Measurements from ENCODE around the gene LDB2. TPM values are rescaled to one million over a fixed set of nuclear protein-coding genes. Genes with fewer than 3 reads are reported as not detected.
A peak's percentile ranks its signal among the peaks of the same experiment; 100 is the strongest.

LDB2 gene
- total and polyA plus RNA-seq, 2 of the 8 experiments (the other 6 are each of a cell fraction or from before 2014, with no cell fraction given): 57.0 to 140 TPM

GRCh38 chr4:16926214-16926613 is 27.8 kb upstream of the LDB2 start:
- H3K23me2 ChIP-seq (ENCODE audit: low read depth, low read length): no peaks in the 10 kb centered on the region
- DNase-seq (ENCODE audit: low read depth in 1 of 2, low spot score in 2 of 2): no peak
- no peak overlapping the region for H4K8ac ChIP-seq (ENCODE audit: extremely low read depth, insufficient read depth, low read length)
- H3K56ac ChIP-seq (replicated peaks; ENCODE audit: insufficient read length, low read depth, low read length): no peak overlapping the region
- H3K4ac ChIP-seq (replicated peaks; ENCODE audit: insufficient read length, low read depth, low read length): no peak overlapping the region
- no peak overlapping the region; the same call in 1 of the 2 replicates for H2BK15ac ChIP-seq (ENCODE audit: low read length)
- H2BK120ac ChIP-seq (replicated peaks; ENCODE audit: low read depth, low read length): no peak overlapping the region
- no peaks in the 10 kb centered on the region for H3K79me2 ChIP-seq (ENCODE audit: control insufficient read depth in 1 of 2, insufficient read depth in 2 of 2, low read length in 2 of 2)
- no peak overlapping the region for H4K91ac ChIP-seq (replicated peaks; ENCODE audit: insufficient read length, low read length)
- no peak overlapping the region for H3K4me3 ChIP-seq (ENCODE audit: extremely low read depth in 1 of 4, insufficient read depth in 2 of 4, low read depth in 3 of 4, low read length in 4 of 4)
- no peaks in the 10 kb centered on the region for H4K20me1 ChIP-seq (replicated peaks in 1 of 2; ENCODE audit: control insufficient read depth in 1 of 2, insufficient read depth in 2 of 2, low read length in 2 of 2)
- FAIRE-seq: no peak
- ChIA-PET POLR2A (ENCODE audit: partially characterized antibody) (interaction anchor here (0.9 kb wide), 1 partner anchor 890 kb away, joined by 3 read pairs; no protein-coding TSS in a partner anchor), CTCF (ENCODE audit: partially characterized antibody) (interaction anchor here (0.7 to 3.0 kb wide), 7 partner anchors 10 to 968 kb away, joined by 3 to 21 read pairs (median 3); partner anchors contain the start of gene LDB2)
- no peak overlapping the region for H3K14ac ChIP-seq (ENCODE audit: insufficient read length)
- no peaks in the 10 kb centered on the region for H3K9me3 ChIP-seq (ENCODE audit: insufficient read depth in 2 of 2, low read depth in 1 of 2, low read length in 1 of 2)
- H3K4me2 ChIP-seq (ENCODE audit: insufficient read depth in 1 of 2, low read depth in 2 of 2, low read length in 2 of 2): no peak overlapping the region
- no peak overlapping the region for H2AFZ ChIP-seq (ENCODE audit: low read length)
- TF ChIP-seq CEBPB (IDR thresholded peaks at IDR 0.05; ENCODE audit: low read depth, low read length) (no peak), RNF2 (IDR thresholded peaks at IDR 0.05; ENCODE audit: borderline replicate concordance, low read depth, low read length, missing control alignments, poor library complexity, severe bottlenecking) (no peak)
- no peak overlapping the region for H3K18ac ChIP-seq (ENCODE audit: extremely low read depth, low read length)
- no peak overlapping the region for H3K27ac ChIP-seq (ENCODE audit: low read depth, low read length)
- H2BK12ac ChIP-seq (ENCODE audit: low read depth, low read length): 0 out of 2 replicates have a peak overlapping the region, but pooled peaks have one; percentile 0
- H2BK20ac ChIP-seq (ENCODE audit: low read length): peak overlapping the region; percentile 82; the same call in 1 of the 2 replicates
- no peaks in the 10 kb centered on the region for H3K79me1 ChIP-seq (ENCODE audit: low read depth, low read length)
- H3K23ac ChIP-seq (ENCODE audit: insufficient read length): no peak overlapping the region
- peaks cover 0 to 3% (median 0%) of the 10 kb centered on the region in 4 experiments; a peak in 1 of 7 replicates for H3K4me1 ChIP-seq (replicated peaks in 1 of 4; ENCODE audit: control insufficient read depth in 3 of 4, insufficient read depth in 4 of 4, low read length in 3 of 4)
- WGBS, 2 experiments (ENCODE audit: extremely low coverage in 1 of 2, insufficient coverage in 1 of 2, insufficient read length in 1 of 2, insufficient replicate concordance in 2 of 2, low coverage in 1 of 2, low lambda C conversion rate in 2 of 2, missing lambda C conversion rate in 1 of 2): 81% methylated on average over 1 of the region's 1 CpG; no CpG with 5 or more reads in 1 of the 2 experiments
- no peaks in the 10 kb centered on the region; a peak in 1 of 7 replicates for H3K27me3 ChIP-seq (replicated peaks in 1 of 4; ENCODE audit: control insufficient read depth in 3 of 4, extremely low read depth in 1 of 4, insufficient read depth in 3 of 4, low read length in 3 of 4)
- H3K36me3 ChIP-seq (ENCODE audit: control insufficient read depth in 2 of 4, insufficient read depth in 4 of 4, low read length in 3 of 4): no peaks in the 10 kb centered on the region
- H2BK5ac ChIP-seq (ENCODE audit: low read depth, low read length): no peak overlapping the region
- H2AK5ac ChIP-seq (ENCODE audit: low read depth, low read length): no peak overlapping the region
- H4K5ac ChIP-seq (ENCODE audit: insufficient read length, low read depth, low read length): no peak overlapping the region
- H3K9ac ChIP-seq (replicated peaks in 1 of 4; ENCODE audit: extremely low read depth in 1 of 4, low read depth in 3 of 4, low read length in 3 of 4): no peak overlapping the region

Measured in H1 (cell line).